HCT116 (cell line): Measurements from ENCODE around the gene RSPO1. TPM values are rescaled to one million over a fixed set of nuclear protein-coding genes. Genes with fewer than 3 reads are reported as not detected.

Experiments used
- ATAC-seq: fragments of 200-7000 bp; cut with Tn5 transposase; 2 replicates; pipeline ENCODE4 v1.9.1; 2020; ENCODE audit warnings: mild to moderate bottlenecking, moderate library complexity
- BruUV-seq: library from RNA; stranded (reverse); fragments of 400-500 nt; replicated peaks from 2 replicates; lab custom pipeline; 2021; lab: Mats Ljungman, UMichigan
- CTCF ChIA-PET: fragments of 300-600 bp; sonication (Branson Sonifier 250); formaldehyde crosslinking; loops from one replicate; lab custom pipeline; 2021; ENCODE audit warnings: antibody characterized with exemption; lab: Charles Lee
- POLR2A ChIA-PET: fragments of 300-600, 350-600 bp; sonication (Branson Sonifier 250); formaldehyde crosslinking; loops from one replicate; lab custom pipeline; 2021; ENCODE audit warnings: antibody characterized with exemption; lab: Charles Lee
- RAD21 ChIA-PET, 2 experiments: fragments of 300-600 bp; sonication (Branson Sonifier 250); formaldehyde crosslinking; loops; one replicate each; lab custom pipeline; 2023; ENCODE audit warnings: low total read pairs in 2 of 2; ENCODE audit not compliant: uncharacterized antibody in 2 of 2, unreplicated experiment in 2 of 2, low non-redundant PET in 1 of 2; lab: Charles Lee
- DNase-seq: peaks from one replicate; pipeline ENCODE4 v3.0.0-alpha.2; 2010; ENCODE audit warnings: low read depth, low spot score
- H2AFZ ChIP-seq: fragments of 200-600 bp; shearing (Covaris generic), sonication (generic); 2 replicates; pipeline ENCODE4 v1.6.1; 2017; ENCODE audit warnings: low read depth, mixed run types, mixed read lengths, antibody characterized with exemption, low read length; ENCODE audit not compliant: poor library complexity, severe bottlenecking
- H3K27ac ChIP-seq: 2 replicates; pipeline ENCODE4 v1.5.1; 2012; ENCODE audit warnings: low read depth, low read length
- H3K27me3 ChIP-seq: fragments of 200-600 bp; sonication (generic); 2 replicates; pipeline ENCODE4 v1.6.1; 2016; ENCODE audit warnings: mixed run types, low read length, mixed read lengths; ENCODE audit not compliant: insufficient read depth
- H3K36me3 ChIP-seq, 2 experiments: fragments of 200-500 bp in 1 of 2; fragments of 200-600 bp in 1 of 2; sonication (Bioruptor generic) in 1 of 2; sonication (generic) in 1 of 2; 2 replicates each; pipeline versions ENCODE4 v1.5.1 to v1.6.1; 2014 to 2016; ENCODE audit warnings: low read length in 2 of 2, inconsistent platforms in 1 of 2, mixed read lengths in 1 of 2, mixed run types in 1 of 2; ENCODE audit not compliant: insufficient read depth in 2 of 2, control insufficient read depth in 1 of 2
- H3K4me1 ChIP-seq, 2 experiments: fragments of 200-600 bp in 1 of 2; sonication (generic) in 1 of 2; 2 replicates each; pipeline versions ENCODE4 v1.5.1 to v1.6.1; 2012 to 2017; ENCODE audit warnings: low read length in 2 of 2, inconsistent platforms in 1 of 2, mild to moderate bottlenecking in 1 of 2, mixed read lengths in 1 of 2, mixed run types in 1 of 2, moderate library complexity in 1 of 2; ENCODE audit not compliant: insufficient read depth in 2 of 2, control insufficient read depth in 1 of 2
- H3K4me2 ChIP-seq: fragments of 200-600 bp; sonication (generic); 2 replicates; pipeline ENCODE4 v1.6.1; 2017; ENCODE audit warnings: mixed run types, low read length, mixed read lengths
- H3K4me3 ChIP-seq, 2 experiments: fragments of 200-600 bp in 1 of 2; sonication (generic) in 1 of 2; replicated peaks in 1 of 2; 2 replicates each; pipeline ENCODE4 v1.5.1; 2011 to 2016; ENCODE audit warnings: low read length in 2 of 2, control low read depth in 1 of 2, low read depth in 1 of 2, mild to moderate bottlenecking in 1 of 2, mixed read lengths in 1 of 2, mixed run types in 1 of 2
- H3K79me2 ChIP-seq: fragments of 200-600 bp; sonication (generic); 2 replicates; pipeline ENCODE4 v1.6.1; 2017; ENCODE audit warnings: mild to moderate bottlenecking, mixed run types, low read length, moderate library complexity, mixed read lengths; ENCODE audit not compliant: insufficient read depth
- H3K9ac ChIP-seq: fragments of 200-600 bp; sonication (generic); 2 replicates; pipeline ENCODE4 v1.6.1; 2016; ENCODE audit warnings: low read length, mixed read lengths
- H3K9me2 ChIP-seq: fragments of 200-600 bp; sonication (generic), shearing (Covaris generic); 2 replicates; pipeline ENCODE4 v1.6.1; 2017; ENCODE audit warnings: mixed run types, mild to moderate bottlenecking, moderate library complexity; ENCODE audit not compliant: insufficient read depth
- H3K9me3 ChIP-seq, 2 experiments: fragments of 200-500 bp in 1 of 2; fragments of 200-600 bp in 1 of 2; sonication (Bioruptor generic) in 1 of 2; sonication (generic) in 1 of 2; 2 replicates each; pipeline ENCODE4 v1.6.1; 2014 to 2017; ENCODE audit warnings: low read length in 2 of 2, mixed read lengths in 2 of 2, inconsistent platforms in 1 of 2, low read depth in 1 of 2, mild to moderate bottlenecking in 1 of 2, mixed run types in 1 of 2, moderate library complexity in 1 of 2; ENCODE audit not compliant: control insufficient read depth in 1 of 2, insufficient read depth in 1 of 2
- H4K20me1 ChIP-seq: fragments of 200-600 bp; sonication (generic), shearing (Covaris generic); 2 replicates; pipeline ENCODE4 v1.6.1; 2017; ENCODE audit warnings: mixed run types, mild to moderate bottlenecking, moderate library complexity; ENCODE audit not compliant: insufficient read depth
- CBX3 ChIP-seq: IDR thresholded peaks from 2 replicates; pipeline ENCODE4 v1.6.1; 2012; ENCODE audit warnings: low read depth
- EZH2 ChIP-seq: fragments of 200-600 bp; sonication (generic); IDR thresholded peaks from 2 replicates; pipeline ENCODE4 v1.6.1; 2017; ENCODE audit warnings: antibody characterized with exemption, mixed run types
- FOSL1 ChIP-seq: IDR thresholded peaks from 2 replicates; pipeline ENCODE4 v1.6.1; 2012; ENCODE audit warnings: low read depth
- SIN3A ChIP-seq: IDR thresholded peaks from 2 replicates; pipeline ENCODE4 v1.6.1; 2012; ENCODE audit warnings: low read depth
- SP1 ChIP-seq: IDR thresholded peaks from 2 replicates; pipeline ENCODE4 v1.6.1; 2012; ENCODE audit warnings: low read depth
- SRF ChIP-seq: IDR thresholded peaks from 2 replicates; pipeline ENCODE4 v1.6.1; 2012; ENCODE audit warnings: low read depth
- ZFX ChIP-seq: fragments of 450-650 bp; IDR thresholded peaks from 2 replicates; pipeline ENCODE4 v1.6.1; 2017
- intact Hi-C: fragments of 100-400 bp; cut with micrococcal nuclease; formaldehyde crosslinking; loops from 2 replicates; pipeline ENCODE4 v1.10.0; 2022
- total RNA-seq: library from RNA; stranded (reverse); gene quantifications from one replicate; pipeline ENCODE4 v1.2.1, GENCODE V29; 2021; ENCODE audit not compliant: unreplicated experiment
- TF ChIP-seq, protein P1 (sequence below): IDR thresholded peaks from 2 replicates; pipeline ENCODE4 v1.6.1; 2012; ENCODE audit warnings: low read depth

RSPO1 gene
- total RNA-seq, 1 experiment from 2014 or later, result 0.15 TPM

DNA sequence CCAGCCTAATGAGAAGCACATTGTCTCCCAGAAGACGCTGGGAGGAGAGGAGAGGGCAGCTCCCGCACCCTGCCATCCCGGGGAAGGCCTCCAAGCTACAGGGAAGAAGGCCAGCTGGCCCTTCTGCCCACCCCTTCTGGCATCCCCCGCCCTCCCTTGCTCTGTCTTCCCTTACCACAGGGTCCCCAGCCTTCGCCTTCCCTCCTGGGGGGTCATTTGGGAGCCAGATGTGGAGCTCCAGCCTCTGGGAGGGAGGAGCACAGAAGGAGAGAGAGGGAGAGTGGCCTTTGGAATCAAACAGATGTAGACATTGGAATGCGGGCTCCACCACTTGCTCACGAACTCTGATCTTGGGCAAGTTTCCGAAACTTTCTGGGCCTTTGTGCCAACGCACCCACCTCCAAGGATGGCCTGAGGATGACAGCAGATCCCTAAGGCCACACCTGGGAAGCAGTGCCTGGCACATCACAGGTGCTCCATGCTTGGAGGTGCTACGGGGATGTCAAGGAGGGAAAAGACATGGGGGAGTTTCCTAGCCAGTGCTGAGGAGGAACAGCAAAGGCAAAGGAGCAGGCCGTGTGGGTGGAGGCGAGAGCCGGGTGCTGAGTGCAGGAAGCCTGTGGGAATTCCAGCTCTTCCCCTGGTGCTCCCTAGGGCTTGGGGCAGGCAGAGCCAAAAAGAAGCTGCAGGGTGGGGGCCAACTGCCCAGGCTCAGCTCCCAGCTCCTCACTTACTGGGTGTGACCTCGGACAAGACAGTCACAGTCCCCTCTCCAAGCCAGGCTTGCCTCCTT lies 23.1 kb upstream of the RSPO1 start:
- H2AFZ ChIP-seq, result no peak overlapping the region
- H4K20me1 ChIP-seq, result no peaks in the 10 kb centered on the region
- no peaks in the 10 kb centered on the region for H3K36me3 ChIP-seq
- no peak overlapping the region for H3K9ac ChIP-seq
- intact Hi-C loops, result no loop called here
- CTCF ChIA-PET, result no interaction called here
- H3K4me2 ChIP-seq, result no peak overlapping the region
- H3K27ac ChIP-seq, result no peak overlapping the region
- no peaks in the 10 kb centered on the region for H3K4me1 ChIP-seq
- ATAC-seq, result no peak
- TF ChIP-seq, protein P1, sequence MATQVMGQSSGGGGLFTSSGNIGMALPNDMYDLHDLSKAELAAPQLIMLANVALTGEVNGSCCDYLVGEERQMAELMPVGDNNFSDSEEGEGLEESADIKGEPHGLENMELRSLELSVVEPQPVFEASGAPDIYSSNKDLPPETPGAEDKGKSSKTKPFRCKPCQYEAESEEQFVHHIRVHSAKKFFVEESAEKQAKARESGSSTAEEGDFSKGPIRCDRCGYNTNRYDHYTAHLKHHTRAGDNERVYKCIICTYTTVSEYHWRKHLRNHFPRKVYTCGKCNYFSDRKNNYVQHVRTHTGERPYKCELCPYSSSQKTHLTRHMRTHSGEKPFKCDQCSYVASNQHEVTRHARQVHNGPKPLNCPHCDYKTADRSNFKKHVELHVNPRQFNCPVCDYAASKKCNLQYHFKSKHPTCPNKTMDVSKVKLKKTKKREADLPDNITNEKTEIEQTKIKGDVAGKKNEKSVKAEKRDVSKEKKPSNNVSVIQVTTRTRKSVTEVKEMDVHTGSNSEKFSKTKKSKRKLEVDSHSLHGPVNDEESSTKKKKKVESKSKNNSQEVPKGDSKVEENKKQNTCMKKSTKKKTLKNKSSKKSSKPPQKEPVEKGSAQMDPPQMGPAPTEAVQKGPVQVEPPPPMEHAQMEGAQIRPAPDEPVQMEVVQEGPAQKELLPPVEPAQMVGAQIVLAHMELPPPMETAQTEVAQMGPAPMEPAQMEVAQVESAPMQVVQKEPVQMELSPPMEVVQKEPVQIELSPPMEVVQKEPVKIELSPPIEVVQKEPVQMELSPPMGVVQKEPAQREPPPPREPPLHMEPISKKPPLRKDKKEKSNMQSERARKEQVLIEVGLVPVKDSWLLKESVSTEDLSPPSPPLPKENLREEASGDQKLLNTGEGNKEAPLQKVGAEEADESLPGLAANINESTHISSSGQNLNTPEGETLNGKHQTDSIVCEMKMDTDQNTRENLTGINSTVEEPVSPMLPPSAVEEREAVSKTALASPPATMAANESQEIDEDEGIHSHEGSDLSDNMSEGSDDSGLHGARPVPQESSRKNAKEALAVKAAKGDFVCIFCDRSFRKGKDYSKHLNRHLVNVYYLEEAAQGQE, result no peak
- TF ChIP-seq SP1, result no peak
- no peak for TF ChIP-seq SRF
- TF ChIP-seq CBX3, result no peak
- TF ChIP-seq EZH2, result no peak
- no peak for TF ChIP-seq SIN3A
- no peak for TF ChIP-seq FOSL1
- TF ChIP-seq ZFX, result no peak
- TF ChIP-seq, all 23 proteins: peak for 0
- Histone ChIP-seq H3K79me2 (no peaks in the 10 kb centered on the region), H3K27me3 (no peaks in the 10 kb centered on the region), H3K4me3 (no peak overlapping the region), H3K9me2 (no peaks in the 10 kb centered on the region), H3K9me3 (no peaks in the 10 kb centered on the region)
- DNase-seq, result no peak
- POLR2A ChIA-PET, result no interaction called here
- BruUV-seq, result no TSS peak
- RAD21 ChIA-PET, result no interaction called here
